ENCODE measurements around the gene MCRIP2. TPM values are rescaled to one million over a fixed set of nuclear protein-coding genes. Genes with fewer than 3 reads are reported as not detected.

The MCRIP2 gene
- total and polyA plus RNA-seq, 9 of the 15 experiments (the other 6 are each of a cell fraction or from before 2014, with no cell fraction given), result 0.80 to 120 (median 35.2) TPM

GRCh38 chr16:667780-668518, 26.3 kb downstream of the MCRIP2 start, which contains the start of gene RHOT2 (continued):
- TF ChIP-seq CTCFL (IDR thresholded peaks at IDR 0.05; ENCODE audit: borderline replicate concordance, insufficient read depth, low read depth, low read length, poor library complexity, severe bottlenecking) (peak; percentile 99), ZFPM2 (CRISPR knock-in tag; IDR thresholded peaks at IDR 0.05) (no peak), JUN (IDR thresholded peaks at IDR 0.05; ENCODE audit: borderline replicate concordance, low read depth, low read length) (peak; percentile 68; the same call in 1 of the 2 replicates), JUN (CRISPR knock-in tag; IDR thresholded peaks at IDR 0.05; ENCODE audit: borderline replicate concordance) (no peak), NRF1 (conservative IDR thresholded peaks at IDR 0.05 in 1 of 2, IDR thresholded peaks at IDR 0.05 in 1 of 2) (peak; percentile 74 to 75; a peak in 3 of 4 replicates), CHD4 (IDR thresholded peaks at IDR 0.05; ENCODE audit: insufficient read depth, insufficient replicate concordance, low read depth, low read length, poor library complexity, severe bottlenecking) (no peak), SP2 (IDR thresholded peaks at IDR 0.05; ENCODE audit: extremely low read depth, low read depth, low read length, poor library complexity, severe bottlenecking) (peak; percentile 99), ZHX1 (conservative IDR thresholded peaks at IDR 0.05; ENCODE audit: low read length) (peak; percentile 88), L3MBTL2 (IDR thresholded peaks at IDR 0.05) (peak; percentile 61), GTF3C2 (IDR thresholded peaks at IDR 0.05; ENCODE audit: borderline replicate concordance, extremely low read depth, insufficient read length) (no peak), KLF16 (IDR thresholded peaks at IDR 0.05) (no peak), ZNF586 (CRISPR knock-in tag; conservative IDR thresholded peaks at IDR 0.05) (no peak), PURB (CRISPR knock-in tag; IDR thresholded peaks at IDR 0.05; ENCODE audit: low read depth) (no peak), KAT7 (CRISPR knock-in tag; IDR thresholded peaks at IDR 0.05; ENCODE audit: borderline replicate concordance) (peak; percentile 97; the same call in 1 of the 2 replicates), SUPT5H (IDR thresholded peaks at IDR 0.05) (peak; percentile 81), HDAC3 (IDR thresholded peaks at IDR 0.05; ENCODE audit: borderline replicate concordance, partially characterized antibody) (no peak), NCOA4 (IDR thresholded peaks at IDR 0.05; ENCODE audit: partially characterized antibody) (no peak), ZBTB7A (IDR thresholded peaks at IDR 0.05; ENCODE audit: borderline replicate concordance, control insufficient read depth, low read depth, low read length) (peak; percentile 96; the same call in 1 of the 2 replicates), SIX5 (IDR thresholded peaks at IDR 0.05; ENCODE audit: borderline replicate concordance in 1 of 2, insufficient read depth in 1 of 2, low read depth in 1 of 2, low read length in 2 of 2) (peak; percentile 16 to 33; a peak in 1 of 4 replicates)
